GM12878 (cell line): Measurements from ENCODE around the gene CS. TPM values are rescaled to one million over a fixed set of nuclear protein-coding genes. Genes with fewer than 3 reads are reported as not detected.
A peak's percentile ranks its signal among the peaks of the same experiment; 100 is the strongest.

Source experiments
- BHLHE40 ChIP-seq, 2 experiments: fragments of 450-650 bp in 1 of 2; IDR thresholded peaks; 2 replicates each; pipeline ENCODE4 v1.6.1; 2011 to 2017; ENCODE audit warnings: low read depth in 2 of 2, borderline replicate concordance in 1 of 2, improper control_type of control experiment in 1 of 2, low read length in 1 of 2, mild to moderate bottlenecking in 1 of 2
- CBX5 ChIP-seq: sonication (generic); IDR thresholded peaks from 2 replicates; pipeline ENCODE4 v1.6.1; 2016; ENCODE audit warnings: low read depth, moderate library complexity, mild to moderate bottlenecking, inconsistent platforms
- CHD2 ChIP-seq: IDR thresholded peaks from 2 replicates; pipeline ENCODE4 v1.6.1; 2011; ENCODE audit warnings: low read depth, low read length, improper control_type of control experiment, borderline replicate concordance
- GATAD2B ChIP-seq: fragments of 450-650 bp; conservative IDR thresholded peaks from 2 replicates; pipeline ENCODE4 v1.6.1; 2017; ENCODE audit warnings: low read depth, mild to moderate bottlenecking, moderate library complexity
- MTA2 ChIP-seq: fragments of 450-650 bp; IDR thresholded peaks from 2 replicates; pipeline ENCODE4 v1.6.1; 2016; ENCODE audit warnings: low read depth, mild to moderate bottlenecking, moderate library complexity
- MYC ChIP-seq: IDR thresholded peaks from 2 replicates; pipeline ENCODE4 v1.6.1; 2011; ENCODE audit warnings: mild to moderate bottlenecking, low read length, moderate library complexity, inconsistent platforms; ENCODE audit not compliant: insufficient read depth, insufficient replicate concordance, insufficient read length, severe bottlenecking
- PKNOX1 ChIP-seq: fragments of 450-650 bp; IDR thresholded peaks from 2 replicates; pipeline ENCODE4 v1.6.1; 2016; ENCODE audit warnings: mild to moderate bottlenecking
- TARDBP ChIP-seq: IDR thresholded peaks from 2 replicates; pipeline ENCODE4 v1.6.1; 2016; ENCODE audit warnings: borderline replicate concordance
- USF1 ChIP-seq: IDR thresholded peaks from 2 replicates; pipeline ENCODE4 v1.6.1; 2011; ENCODE audit warnings: borderline replicate concordance, low read depth, mild to moderate bottlenecking, moderate library complexity, mixed read lengths, low read length; ENCODE audit not compliant: insufficient read depth; ENCODE audit errors: extremely low read length
- YBX1 ChIP-seq: fragments of 450-650 bp; IDR thresholded peaks from 2 replicates; pipeline ENCODE4 v1.6.1; 2016; ENCODE audit warnings: antibody characterized with exemption
- ZNF217 ChIP-seq: fragments of 450-650 bp; IDR thresholded peaks from 2 replicates; pipeline ENCODE4 v1.6.1; 2017; ENCODE audit warnings: antibody characterized with exemption, mild to moderate bottlenecking
- ZNF274 ChIP-seq: IDR thresholded peaks from one replicate; pipeline ENCODE4 v1.8.0; 2011; ENCODE audit not compliant: insufficient read length, insufficient read depth
- polyA plus RNA-seq, 11 experiments: library from polyadenylated mRNA; depleted of rRNA in 4 of 11; unstranded in 6 of 11; stranded (reverse) in 5 of 11; fragments of >200 nt; fragmentation: Nextera tagmentation in 4 of 11; fragmentation: Illumina TruSeq in 1 of 11; extraction: Ambion mirVana in 4 of 11; extraction: Trizol in 1 of 11; gene quantifications; 1 replicate in 1 of 11; 2 replicates in 10 of 11; pipeline versions ENCODE4 v1.2.1 to v1.2.3, GENCODE V29; 2011 to 2016; ENCODE audit warnings: inconsistent platforms in 2 of 11, missing spikeins in 2 of 11, low read depth in 1 of 11
- total RNA-seq, 4 experiments: library from RNA; depleted of rRNA in 3 of 4; stranded (reverse); fragments of >200 nt in 3 of 4; fragmentation: Illumina TruSeq in 1 of 4; extraction: Trizol in 1 of 4; gene quantifications; 2 replicates each; pipeline versions ENCODE4 v1.2.1 to v1.2.3, GENCODE V29; 2013 to 2021

The CS gene
- total and polyA plus RNA-seq, 10 of the 15 experiments (the other 5 are each of a cell fraction or from before 2014, with no cell fraction given): 64.9 to 276 (median 139) TPM

- TF ChIP-seq TARDBP (no peak; the same call in 1 of the 2 replicates), GATAD2B (0 out of 2 replicates have a peak, but pooled peaks have one; percentile 77), YBX1 (no peak), MTA2 (0 out of 2 replicates have a peak, but pooled peaks have one; percentile 34), ZNF217 (no peak), BHLHE40 (IDR thresholded peaks at IDR 0.05; ENCODE audit: borderline replicate concordance in 1 of 2, low read depth in 2 of 2, low read length in 1 of 2) (peak; percentile 49 to 91), CBX5 (no peak), ZNF274 (no peak), CHD2 (peak; percentile 69; the same call in 1 of the 2 replicates), MYC (no peak), USF1 (peak; percentile 33), PKNOX1 (peak; percentile 96)
Measured at GRCh38 chr12:56299853-56300643, at the start of gene CS (continued).
